Upper lobe of left lung (tissue), 6 donors: Measurements from ENCODE around the gene PLBD2. TPM values are rescaled to one million over a fixed set of nuclear protein-coding genes. Genes with fewer than 3 reads are reported as not detected.

Experiments used
- ATAC-seq, 2 donors: fragments of 200-7000 bp; cut with Tn5 transposase; one replicate each; pipeline ENCODE4 v1.9.1; 2022; ENCODE audit warnings: mild to moderate bottlenecking in 2 of 2, moderate library complexity in 2 of 2; ENCODE audit not compliant: low FRiP score in 2 of 2
- DNase-seq, 2 donors: peaks; one replicate each; pipeline ENCODE4 v3.0.0-alpha.2; 2019 to 2020
- H3K27ac ChIP-seq, 4 donors: fragments of 200-600 bp; sonication (generic); one replicate each; pipeline ENCODE4 v1.5.1; 2016 to 2019
- H3K27me3 ChIP-seq, 4 donors: fragments of 200-600 bp; sonication (generic); one replicate each; pipeline ENCODE4 v1.5.1; 2017 to 2019
- H3K36me3 ChIP-seq, 4 donors: fragments of 200-600 bp; sonication (generic); one replicate each; pipeline ENCODE4 v1.5.1; 2016 to 2019
- H3K4me1 ChIP-seq, 4 donors: fragments of 200-600 bp; sonication (generic); one replicate each; pipeline ENCODE4 v1.5.1; 2018 to 2019
- H3K4me3 ChIP-seq, 4 donors: fragments of 200-600 bp; sonication (generic); one replicate each; pipeline ENCODE4 v1.5.1; 2017 to 2019; ENCODE audit warnings: mild to moderate bottlenecking in 2 of 4, moderate library complexity in 1 of 4
- H3K9me3 ChIP-seq, 4 donors: fragments of 200-600 bp; sonication (generic); one replicate each; pipeline ENCODE4 v1.5.1; 2018 to 2019
- CTCF ChIP-seq, 6 experiments: fragments of 450-650 bp in 4 of 6; fragments of 200-600 bp in 2 of 6; sonication (generic) in 2 of 6; IDR thresholded peaks; one replicate each; pipeline ENCODE4 v1.5.1; 2016 to 2019; ENCODE audit warnings: antibody characterized with exemption in 6 of 6
- EP300 ChIP-seq, 4 donors: sonication (generic); formaldehyde crosslinking; IDR thresholded peaks; one replicate each; pipeline ENCODE4 v1.5.1; 2017; ENCODE audit warnings: antibody characterized with exemption in 4 of 4, control low read depth in 2 of 4
- POLR2A ChIP-seq, 4 donors: fragments of 450-650 bp; IDR thresholded peaks; one replicate each; pipeline ENCODE4 v1.5.1; 2016 to 2017; ENCODE audit warnings: antibody characterized with exemption in 4 of 4, mild to moderate bottlenecking in 2 of 4
- POLR2AphosphoS5 ChIP-seq, 2 donors: sonication (generic); formaldehyde crosslinking; IDR thresholded peaks; one replicate each; pipeline ENCODE4 v1.5.1; 2017; ENCODE audit warnings: antibody characterized with exemption in 2 of 2
- WGBS, 2 donors: methylation state at CpG; one replicate each; pipeline ENCODE4 v1.1.5; 2017 to 2018; 5-methylcytosine and 5-hydroxymethylcytosine counted together
- total RNA-seq, 6 donors: library from RNA; depleted of rRNA in 4 of 6; stranded (reverse); fragments of >200 nt in 4 of 6; gene quantifications; one replicate each; pipeline versions ENCODE4 v1.1.0 to v1.2.1, GENCODE V29; 2016 to 2021
- donor health status: DM: no; HTN: no; CAD: no; lungs with moderate emphysema.
- donor health status: DM: no; HTN: yes; CAD: no; lungs with severe emphysema.

Gene PLBD2
- total RNA-seq, 6 donors from 2014 or later: 19.5 to 60.0 (median 46.4) TPM

- DNase-seq: no peak
- H3K36me3 ChIP-seq: peaks cover 0 to 77% (median 42%) of the 10 kb centered on the region in 4 donors
- ATAC-seq: no peak
Measured at GRCh38 chr12:113386866-113387566, 28.6 kb downstream of the PLBD2 start.

GRCh38 chr12:113387631-113388030, 29.2 kb downstream of the PLBD2 start:
- no peaks in the 10 kb centered on the region for H3K4me1 ChIP-seq
- H3K27me3 ChIP-seq: no peaks in the 10 kb centered on the region
- H3K9me3 ChIP-seq: no peaks in the 10 kb centered on the region
- no peak for DNase-seq
- no peak overlapping the region for H3K27ac ChIP-seq
- peaks cover 0 to 75% (median 42%) of the 10 kb centered on the region in 4 donors for H3K36me3 ChIP-seq
- TF ChIP-seq EP300 (IDR thresholded peaks at IDR 0.05): no peak
- TF ChIP-seq CTCF (IDR thresholded peaks at IDR 0.05): no peak
- TF ChIP-seq POLR2AphosphoS5 (IDR thresholded peaks at IDR 0.05): no peak
- TF ChIP-seq POLR2A (IDR thresholded peaks at IDR 0.05): no peak
- no peak for ATAC-seq
- H3K4me3 ChIP-seq: no peak overlapping the region
- 89 to 97% methylated on average over 11 of the region's 11 CpGs for WGBS, 2 donors

More at GRCh38 chr12:113386866-113387566, 28.6 kb downstream of the PLBD2 start:
- H3K9me3 ChIP-seq: no peaks in the 10 kb centered on the region
- H3K4me3 ChIP-seq: no peak overlapping the region
- no peak overlapping the region for H3K27ac ChIP-seq
- H3K4me1 ChIP-seq: no peaks in the 10 kb centered on the region
- TF ChIP-seq POLR2AphosphoS5 (IDR thresholded peaks at IDR 0.05) (no peak), EP300 (IDR thresholded peaks at IDR 0.05) (no peak), POLR2A (IDR thresholded peaks at IDR 0.05) (no peak), CTCF (IDR thresholded peaks at IDR 0.05) (no peak)
- H3K27me3 ChIP-seq: no peaks in the 10 kb centered on the region
- WGBS, 2 donors: 95 to 99% methylated on average over 3 to 12 of the region's 12 CpGs

- no peak overlapping the region for H3K27ac ChIP-seq
- WGBS, 2 donors: 95 to 97% methylated on average over 5 to 12 of the region's 14 CpGs
- H3K27me3 ChIP-seq: no peaks in the 10 kb centered on the region
- H3K4me3 ChIP-seq: no peak overlapping the region
- ATAC-seq (no peak), DNase-seq (peak in 1 of 2 donors; percentile 67)
- no peaks in the 10 kb centered on the region for H3K9me3 ChIP-seq
- TF ChIP-seq POLR2AphosphoS5 (IDR thresholded peaks at IDR 0.05) (no peak), EP300 (IDR thresholded peaks at IDR 0.05) (no peak), POLR2A (IDR thresholded peaks at IDR 0.05) (no peak), CTCF (IDR thresholded peaks at IDR 0.05) (no peak)
- no peaks in the 10 kb centered on the region for H3K4me1 ChIP-seq
- peaks cover 0 to 69% (median 42%) of the 10 kb centered on the region in 4 donors for H3K36me3 ChIP-seq
Measured at GRCh38 chr12:113388351-113388750, 30.0 kb downstream of the PLBD2 start.

- DNase-seq: no peak
- Histone ChIP-seq H3K36me3 (peaks cover 0 to 49% (median 30%) of the 10 kb centered on the region in 4 donors), H3K27ac (no peak overlapping the region), H3K27me3 (no peaks in the 10 kb centered on the region), H3K4me3 (no peak overlapping the region), H3K4me1 (no peaks in the 10 kb centered on the region), H3K9me3 (no peaks in the 10 kb centered on the region)
- TF ChIP-seq POLR2A (IDR thresholded peaks at IDR 0.05) (no peak), CTCF (IDR thresholded peaks at IDR 0.05) (no peak), POLR2AphosphoS5 (IDR thresholded peaks at IDR 0.05) (no peak), EP300 (IDR thresholded peaks at IDR 0.05) (no peak)
- 90 to 95% methylated on average over 6 of the region's 6 CpGs for WGBS, 2 donors
- ATAC-seq: no peak
Measured at GRCh38 chr12:113390064-113391043, 32.0 kb downstream of the PLBD2 start.
